NCI-H2171 (cell line): Measurements from ENCODE around the gene DPH7.
A peak's percentile ranks its signal among the peaks of the same experiment; 100 is the strongest.
"Not testable (repeated sequence)": the region's sequence is repeated elsewhere in the genome, so short reads cannot be mapped to it uniquely, and the experiment has no call there.

Source experiments
- DNase-seq: peaks from one replicate; lab custom pipeline; 2025; lab: John Stamatoyannopoulos, UW

DPH7 gene

DNA sequence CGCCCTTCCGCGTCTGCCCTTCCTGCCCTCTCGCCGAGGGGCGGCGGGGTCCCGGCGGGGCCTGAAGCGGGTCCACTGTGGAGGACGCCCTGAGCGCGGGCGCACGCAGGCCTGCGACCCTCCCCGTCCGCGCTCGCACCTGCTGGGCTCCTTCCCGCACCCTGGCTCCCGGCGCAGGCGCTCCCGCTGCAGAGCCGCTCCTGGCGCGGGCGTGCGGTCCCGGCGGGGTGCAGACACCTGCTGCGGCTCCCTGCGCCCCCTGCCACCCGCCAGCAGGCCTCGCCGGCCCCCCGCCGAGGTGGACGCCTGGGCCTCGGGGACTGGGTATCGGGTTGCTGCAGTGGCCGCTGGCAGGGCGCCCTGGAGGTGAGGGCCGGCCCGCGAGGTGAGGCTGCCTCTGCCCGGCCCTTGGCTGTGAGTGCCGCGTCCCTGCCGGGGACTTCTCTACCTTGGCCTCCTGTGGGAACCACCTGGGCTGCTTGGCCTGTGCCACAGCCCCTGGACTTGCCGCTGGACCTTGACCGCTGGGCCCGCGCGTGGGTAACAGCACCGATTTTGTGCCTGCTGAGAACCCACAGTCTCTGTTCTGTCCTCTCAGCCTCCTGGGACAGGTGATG, 27.4 kb upstream of the DPH7 start:
- DNase-seq, result no peak

DNA sequence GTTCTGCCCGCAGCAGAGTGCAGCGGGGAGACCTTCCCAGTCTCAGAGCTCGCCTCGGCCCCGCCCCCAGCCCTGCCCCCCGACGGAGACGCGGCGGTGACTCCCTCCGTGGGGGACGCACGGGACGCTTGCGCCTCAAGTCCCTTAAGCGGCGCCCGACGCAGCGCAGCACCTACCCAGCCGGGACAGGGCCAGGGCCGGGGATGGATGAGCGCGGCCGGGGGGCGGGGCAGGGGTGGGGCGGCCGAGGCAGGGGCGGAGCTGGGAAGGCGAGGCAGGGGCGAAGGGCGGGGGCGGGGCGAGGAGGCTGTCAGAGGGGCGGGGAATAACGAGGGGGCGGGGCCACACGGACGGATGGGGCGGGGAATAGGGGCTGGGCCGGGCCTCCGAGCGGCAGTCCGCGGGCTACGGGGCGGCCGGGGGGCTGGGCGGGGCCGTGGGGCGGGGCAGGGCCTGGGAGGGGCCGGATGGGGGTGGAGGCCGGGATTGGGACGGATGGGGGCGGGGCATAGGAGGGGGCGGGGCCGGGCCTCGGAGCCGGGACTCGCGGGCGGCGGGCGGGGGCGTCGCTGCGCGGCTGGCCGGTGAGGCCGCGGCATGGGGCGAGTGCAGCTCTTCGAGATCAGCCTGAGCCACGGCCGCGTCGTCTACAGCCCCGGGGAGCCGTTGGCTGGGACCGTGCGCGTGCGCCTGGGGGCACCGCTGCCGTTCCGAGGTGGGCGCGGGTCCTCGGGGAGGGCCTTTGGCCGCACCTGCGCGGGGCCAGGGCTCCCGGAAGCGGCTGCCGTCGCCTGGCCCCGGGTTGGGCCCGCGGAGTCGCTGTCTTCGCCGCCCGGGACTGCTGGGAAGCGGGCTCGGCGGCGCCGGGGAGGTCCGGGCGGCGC, 26.6 kb upstream of the DPH7 start, which contains the start of gene ARRDC1:
Gene ARRDC1, plus strand, starts transcription at position 566 of the 884 bp plus-strand sequence. Its CDS starts 32 bp downstream, at position 598.
- DNase-seq, result peak; percentile 99

DNA sequence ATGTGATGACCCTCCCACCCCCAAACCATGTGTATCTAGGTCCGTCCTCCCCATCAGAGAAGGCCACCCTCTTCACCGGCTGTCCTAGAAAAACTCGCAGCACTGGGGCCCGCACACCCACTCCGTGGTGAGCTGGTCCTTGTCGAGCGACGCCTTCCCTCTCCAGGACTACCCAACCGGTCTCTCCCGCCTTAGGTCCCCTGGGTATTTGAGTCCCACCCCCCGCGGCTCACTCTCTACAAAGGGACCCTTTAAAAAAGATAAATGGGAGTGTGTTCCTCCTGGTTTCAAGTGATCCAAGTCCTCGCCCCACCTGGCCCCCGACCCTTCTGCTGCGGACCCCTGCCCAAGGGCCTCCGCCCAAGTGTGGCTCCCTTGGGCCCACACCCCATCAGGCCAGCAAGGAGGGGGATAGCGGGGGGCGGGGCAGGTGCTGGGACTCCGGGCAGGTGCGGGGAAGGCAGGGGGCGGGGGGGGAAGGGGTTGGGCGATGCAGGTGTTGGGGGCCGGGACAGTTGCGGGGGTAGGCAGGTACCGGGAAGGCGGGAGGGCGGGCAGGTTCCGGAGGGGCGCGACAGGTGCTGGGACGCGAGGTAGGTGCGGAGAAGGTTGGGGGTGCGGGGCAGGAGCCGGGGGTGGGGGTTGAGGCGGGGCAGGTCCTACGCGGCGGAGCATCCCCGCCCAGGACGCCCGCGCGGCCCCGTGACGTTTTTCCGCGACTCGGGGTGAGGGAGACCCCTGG, 25.8 kb upstream of the DPH7 start:
- no peak for DNase-seq

DNA sequence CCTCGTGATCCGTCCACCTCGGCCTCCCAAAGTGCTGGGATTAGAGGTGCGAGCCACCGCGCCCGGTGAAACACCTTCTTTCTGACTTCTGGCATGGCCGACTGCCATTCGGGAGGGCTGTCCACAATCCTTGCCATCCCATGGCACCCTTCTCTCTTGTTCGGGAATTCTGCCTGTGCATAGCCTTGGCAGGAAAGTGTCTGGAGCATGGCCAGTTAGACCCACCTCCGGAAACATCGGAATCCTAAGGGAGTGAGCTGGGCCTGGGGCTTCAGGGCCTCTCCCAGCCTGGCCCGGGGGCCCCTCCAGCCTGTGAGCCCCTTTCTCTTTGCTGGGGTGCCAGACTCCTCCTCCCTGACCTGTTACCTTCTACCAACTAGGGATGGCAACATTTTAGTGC, 25.2 kb upstream of the DPH7 start:
- DNase-seq, result no peak

GRCh38 chr9:137602661-137603060, 23.9 kb upstream of the DPH7 start:
- DNase-seq, result peak; percentile 29

DNA sequence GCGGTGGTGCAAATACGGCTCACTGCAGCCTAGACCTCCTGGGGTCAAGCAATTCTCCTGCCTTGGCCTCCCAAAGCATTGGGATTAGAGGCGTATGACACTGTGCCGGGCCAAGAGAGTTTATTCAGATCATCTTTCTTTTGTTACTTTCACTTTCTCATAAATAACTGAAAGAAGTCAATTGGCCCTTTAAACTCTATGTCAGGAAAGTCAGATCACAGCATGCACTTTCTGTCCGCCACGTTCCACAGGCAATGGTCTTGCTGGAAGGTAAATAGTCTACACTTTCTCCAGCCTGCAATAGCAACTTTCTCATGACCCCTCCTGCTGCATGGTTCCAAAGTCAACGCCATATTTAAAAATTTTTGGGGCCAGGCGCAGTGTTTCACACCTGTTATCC, 20.2 kb upstream of the DPH7 start:
- no peak for DNase-seq

DNA sequence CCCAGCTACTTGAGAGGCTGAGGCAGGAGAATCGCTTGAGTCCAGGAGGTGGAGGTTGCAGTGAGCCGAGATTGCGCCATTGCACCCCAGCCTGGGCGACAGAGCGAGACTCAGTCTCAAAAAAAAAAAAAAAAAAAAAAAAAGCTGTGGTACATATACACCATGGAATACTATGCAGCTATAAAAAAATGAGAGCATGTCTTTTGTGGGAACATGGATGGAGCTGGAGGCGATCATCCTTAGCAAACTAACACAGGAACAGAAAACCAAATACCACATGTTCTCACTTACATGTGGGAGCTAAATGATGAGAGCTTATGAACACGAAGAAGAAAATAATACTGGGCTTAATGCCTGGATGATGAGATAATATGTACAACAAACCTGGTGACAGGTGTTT, 17.9 kb upstream of the DPH7 start:
- DNase-seq, result not testable (repeated sequence)

DNA sequence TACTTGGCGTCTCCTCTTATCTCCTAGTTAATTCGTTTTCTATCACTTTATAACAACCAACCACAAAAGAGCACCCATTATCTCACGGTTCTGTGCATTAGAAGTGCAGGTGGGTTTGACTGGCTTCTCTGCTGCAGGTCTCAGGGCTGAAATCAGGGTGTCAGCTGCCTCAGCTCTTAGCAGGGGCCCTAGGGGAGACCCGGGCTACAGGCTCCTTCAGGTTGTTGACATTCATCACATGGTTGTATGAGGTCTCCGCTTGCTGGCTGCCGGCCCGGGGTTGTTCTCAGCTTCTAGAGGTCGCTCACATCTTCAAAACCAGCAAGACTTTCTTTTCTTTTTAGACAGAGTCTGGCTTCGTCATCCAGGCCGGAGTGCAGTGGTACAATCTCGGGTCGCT, 14.5 kb upstream of the DPH7 start:
- DNase-seq, result no peak

DNA sequence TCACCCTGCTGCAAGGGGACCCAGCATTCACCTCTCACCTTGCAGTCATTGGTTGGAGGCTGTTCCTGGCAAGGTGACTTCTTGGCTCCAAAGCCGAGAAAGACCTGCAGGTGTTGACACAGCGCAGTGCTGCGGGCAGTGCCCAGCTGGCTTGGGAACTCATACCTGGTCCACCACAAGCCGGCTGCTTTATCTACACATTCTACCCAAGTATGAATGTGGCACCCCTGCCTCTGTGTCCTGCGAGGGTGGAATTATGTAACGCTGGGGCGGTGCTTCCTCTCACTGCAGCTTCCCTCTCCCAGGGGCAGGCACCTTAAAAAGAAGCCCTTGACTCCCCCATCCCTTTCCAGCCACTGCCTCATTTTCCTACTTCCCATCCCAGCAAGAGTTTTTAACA, 14.0 kb upstream of the DPH7 start:
- no peak for DNase-seq

DNA sequence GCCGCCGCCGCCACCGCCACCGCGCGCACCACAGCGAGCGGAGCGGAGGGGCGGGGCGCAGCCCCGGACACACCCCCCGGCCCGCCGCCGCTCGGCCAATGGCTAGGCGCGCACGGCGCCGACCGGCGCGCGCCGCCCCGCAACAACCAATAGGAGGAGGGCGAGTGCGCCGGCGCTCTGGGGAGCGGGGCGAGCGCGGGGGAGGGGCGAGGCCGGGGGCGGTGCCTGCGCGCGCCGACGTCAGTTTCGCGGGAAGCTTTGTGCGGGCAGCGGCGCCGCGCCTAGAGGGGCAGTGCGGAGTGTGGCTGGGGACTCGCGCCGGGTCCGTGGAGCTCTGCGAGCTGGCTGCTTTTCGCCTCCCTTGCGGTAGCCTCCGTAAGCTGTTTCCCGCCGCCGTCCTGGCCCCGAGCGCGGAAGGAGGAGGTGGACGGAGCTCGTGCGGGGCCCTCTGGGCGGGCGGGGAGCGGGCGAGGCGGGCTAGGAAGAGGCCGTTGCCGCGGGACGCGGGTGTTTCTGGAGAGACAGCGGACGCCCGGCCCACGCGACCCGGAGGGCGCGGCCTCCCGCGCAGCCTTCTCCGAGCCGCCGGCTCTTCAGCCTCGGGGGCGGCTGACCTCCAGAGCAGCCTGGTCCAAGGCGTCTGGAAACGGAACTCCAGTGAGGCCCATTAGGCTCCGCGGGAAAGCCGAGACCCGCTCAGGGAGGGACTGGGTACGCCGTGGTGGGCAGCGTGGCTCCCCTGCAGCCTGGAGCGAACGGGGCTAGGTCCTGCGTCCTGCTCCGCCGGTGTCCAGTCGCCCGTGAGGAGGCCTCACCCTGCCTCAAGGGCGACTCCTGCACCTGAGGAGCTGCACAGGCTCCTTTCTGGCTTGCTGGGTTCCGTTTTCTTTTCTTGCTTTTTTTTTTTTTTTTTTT, 12.0 kb upstream of the DPH7 start, which contains the start of gene ZMYND19:
Gene ZMYND19, minus strand, starts transcription at position 44 of the 915 bp plus-strand sequence. CDS start 249 bp downstream, outside the sequence.
- DNase-seq, result peak; percentile 94

- no peak for DNase-seq
Measured at GRCh38 chr9:137590123-137590468, 11.4 kb upstream of the DPH7 start.

- no peak for DNase-seq
Measured at GRCh38 chr9:137589441-137590122, 10.9 kb upstream of the DPH7 start.

GRCh38 chr9:137588891-137589290, 10.2 kb upstream of the DPH7 start:
- no peak for DNase-seq

DNA sequence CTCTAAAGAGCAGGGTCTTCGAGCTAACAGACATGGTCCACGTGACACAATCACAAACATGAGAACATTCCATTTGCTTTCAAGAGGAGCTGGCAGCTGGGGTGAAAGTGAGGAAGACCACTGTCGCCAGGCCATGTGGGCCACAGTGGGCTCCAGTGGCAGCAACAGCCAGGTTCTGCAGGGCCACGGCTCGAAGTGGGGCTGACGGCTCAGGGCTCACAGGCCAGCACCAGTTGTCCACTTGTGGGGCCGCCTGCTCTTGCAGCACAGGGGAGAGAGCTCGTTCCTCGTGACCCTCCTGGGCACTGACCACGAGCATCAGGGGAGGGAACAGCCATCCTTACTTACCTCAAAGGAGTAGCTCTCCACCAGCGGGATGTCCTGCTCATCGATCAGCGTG, 9.6 kb upstream of the DPH7 start:
- DNase-seq, result no peak

DNA sequence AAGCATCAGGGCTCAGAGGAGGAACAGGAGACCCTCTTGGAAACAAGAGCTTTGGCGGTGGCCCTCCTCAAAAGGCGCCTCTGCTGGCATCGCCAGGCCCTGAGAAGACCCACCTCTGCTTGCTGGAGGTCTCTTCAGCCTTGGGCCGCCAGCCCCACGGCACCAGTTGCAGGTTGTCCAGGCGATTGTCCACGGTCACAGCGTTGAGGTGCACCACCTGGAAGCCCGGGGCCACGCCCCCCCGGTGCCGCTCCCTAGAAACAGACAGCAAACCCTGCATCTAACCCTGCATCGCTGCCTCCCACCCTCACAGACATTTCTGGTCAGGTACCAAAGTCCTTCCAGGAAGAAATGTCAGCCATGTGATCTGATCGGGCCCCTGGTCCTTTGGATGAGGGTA, 8.1 kb upstream of the DPH7 start:
- DNase-seq, result no peak

- no peak for DNase-seq
Measured at GRCh38 chr9:137583957-137584356, 5.2 kb upstream of the DPH7 start.

DNA sequence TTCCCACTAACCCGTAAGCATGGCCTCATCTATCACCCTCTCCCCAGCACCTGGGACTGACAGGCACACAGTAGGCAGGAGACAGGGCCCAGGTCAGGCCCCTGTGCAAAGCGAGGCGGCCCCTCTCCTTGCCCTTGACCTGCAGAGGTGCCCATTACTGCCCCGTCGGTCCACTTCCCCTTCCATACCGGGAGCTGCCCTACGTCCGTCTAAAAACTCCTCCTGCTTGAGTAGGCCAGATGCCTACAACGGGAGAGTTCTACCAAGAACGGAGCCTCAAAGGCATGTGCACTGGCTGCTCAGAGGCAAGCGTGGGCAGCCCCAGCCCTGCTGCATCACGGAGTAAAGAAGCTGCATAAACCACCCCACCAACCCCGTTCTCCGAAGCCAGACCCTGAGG, 4.6 kb upstream of the DPH7 start:
- DNase-seq, result no peak

DNA sequence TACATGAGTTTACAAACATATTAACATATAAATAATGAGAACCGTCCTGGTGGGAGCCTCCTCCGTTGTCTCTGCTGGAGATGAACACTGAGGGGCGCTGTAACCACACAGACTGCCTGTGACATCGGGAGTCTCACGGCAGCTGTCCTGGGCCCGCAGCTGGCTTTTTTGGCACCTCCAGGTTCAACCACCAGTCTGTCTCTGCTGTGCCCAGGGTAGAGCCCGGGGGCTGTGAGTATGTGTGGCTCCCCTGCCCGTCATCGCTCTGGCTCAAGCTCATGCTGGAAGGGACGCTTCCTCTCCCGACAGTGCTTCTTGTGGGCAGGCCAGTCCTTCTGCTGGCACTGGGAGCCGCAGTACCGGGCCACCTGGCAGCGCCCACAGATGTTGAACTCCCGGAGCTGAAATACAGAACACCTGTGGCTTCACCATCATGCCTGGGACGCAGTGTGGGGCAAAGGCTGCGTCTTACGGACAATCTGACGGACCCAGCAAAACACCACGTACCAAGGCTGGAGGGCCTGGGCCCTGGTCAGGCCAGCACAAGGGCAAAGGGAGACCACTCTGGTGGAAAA, 3.6 kb upstream of the DPH7 start:
- no peak for DNase-seq

- DNase-seq, result no peak
Measured at GRCh38 chr9:137581361-137582285, 2.9 kb upstream of the DPH7 start.

DNA sequence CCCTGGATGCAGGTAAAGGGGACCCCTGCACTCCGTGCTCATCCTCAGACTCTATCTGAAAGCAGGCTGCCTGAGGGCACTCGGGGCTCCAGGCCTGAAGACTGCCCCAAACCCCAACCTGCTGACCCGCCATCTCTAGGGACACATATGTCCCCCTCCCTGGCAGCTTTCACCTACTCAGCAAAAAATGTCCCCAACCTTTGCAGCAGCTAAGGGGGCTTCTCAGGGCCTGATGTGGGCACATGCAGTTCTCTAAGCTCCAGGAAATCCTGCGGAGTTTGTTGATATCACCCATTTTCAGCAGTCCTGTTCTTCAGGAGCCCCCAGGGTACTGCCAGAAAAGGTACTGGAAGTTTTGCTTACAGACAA, 2.2 kb upstream of the DPH7 start:
- no peak for DNase-seq
